Calu3 (cell line): Measurements from ENCODE around the gene ZNF804A. TPM values are rescaled to one million over a fixed set of nuclear protein-coding genes. Genes with fewer than 3 reads are reported as not detected.

ENCODE experiments used
- BruUV-seq: library from RNA; stranded (reverse); fragments of 400-500 nt; replicated peaks from 2 replicates; lab custom pipeline; 2021; lab: Mats Ljungman, UMichigan
- CTCF ChIA-PET: fragments of 300-600 bp; sonication (Branson Sonifier 250); formaldehyde crosslinking; loops from one replicate; lab custom pipeline; 2022; ENCODE audit warnings: antibody characterized with exemption; lab: Charles Lee
- DNase-seq: peaks from one replicate; pipeline ENCODE4 v3.0.0; 2022
- H3K27ac Mint-ChIP-seq: one replicate; pipeline ENCODE4 v1.8.0; 2022; ENCODE audit warnings: mixed read lengths; ENCODE audit not compliant: unreplicated experiment
- H3K27me3 Mint-ChIP-seq: one replicate; pipeline ENCODE4 v1.8.0; 2022; ENCODE audit warnings: mixed read lengths; ENCODE audit not compliant: unreplicated experiment
- H3K36me3 Mint-ChIP-seq: one replicate; pipeline ENCODE4 v1.8.0; 2022; ENCODE audit warnings: mild to moderate bottlenecking, moderate library complexity, mixed read lengths; ENCODE audit not compliant: insufficient read depth, unreplicated experiment
- H3K4me1 Mint-ChIP-seq: one replicate; pipeline ENCODE4 v1.8.0; 2022; ENCODE audit warnings: mild to moderate bottlenecking, low read depth, mixed read lengths; ENCODE audit not compliant: unreplicated experiment
- H3K4me3 Mint-ChIP-seq: one replicate; pipeline ENCODE4 v1.8.0; 2022; ENCODE audit warnings: mild to moderate bottlenecking, low read depth, moderate library complexity, mixed read lengths; ENCODE audit not compliant: unreplicated experiment
- H3K9me3 Mint-ChIP-seq: one replicate; pipeline ENCODE4 v1.8.0; 2022; ENCODE audit warnings: low read depth, mixed read lengths; ENCODE audit not compliant: unreplicated experiment
- CTCF ChIP-seq: fragments of 200-600 bp; IDR thresholded peaks from one replicate; pipeline ENCODE4 v1.8.0; 2022; ENCODE audit warnings: antibody characterized with exemption; ENCODE audit not compliant: unreplicated experiment
- intact Hi-C: fragments of 100-400 bp; cut with micrococcal nuclease; formaldehyde crosslinking; loops from one replicate; pipeline ENCODE4 v1.10.0; 2022; ENCODE audit not compliant: unreplicated experiment
- total RNA-seq: library from RNA; stranded (reverse); gene quantifications from 2 replicates; pipeline ENCODE4 v1.2.3, GENCODE V29; 2022

The ZNF804A gene
- total RNA-seq, 1 experiment from 2014 or later, result 0.09 TPM

GRCh38 chr2:184644685-184645084, 46.4 kb downstream of the ZNF804A start:
- intact Hi-C loops, result loop anchor here (10.0 kb wide), 2 partner anchors 320 to 630 kb away; no protein-coding TSS in a partner anchor
- no peak for TF ChIP-seq CTCF
- H3K27me3 Mint-ChIP-seq, result no peaks in the 10 kb centered on the region
- no peak overlapping the region for H3K4me3 Mint-ChIP-seq
- CTCF ChIA-PET, result no interaction called here
- peaks cover 25% of the 10 kb centered on the region for H3K4me1 Mint-ChIP-seq
- no peak for DNase-seq
- H3K27ac Mint-ChIP-seq, result no peak overlapping the region
- no TSS peak for BruUV-seq
- H3K36me3 Mint-ChIP-seq, result no peaks in the 10 kb centered on the region
- peaks cover 2% of the 10 kb centered on the region for H3K9me3 Mint-ChIP-seq

- peak overlapping the region; percentile 56 for H3K27ac Mint-ChIP-seq
- no TSS peak for BruUV-seq
- TF ChIP-seq CTCF, result no peak
- H3K4me3 Mint-ChIP-seq, result peak overlapping the region; percentile 46
- peaks cover 33% of the 10 kb centered on the region for H3K4me1 Mint-ChIP-seq
- H3K9me3 Mint-ChIP-seq, result peaks cover 4% of the 10 kb centered on the region
- H3K27me3 Mint-ChIP-seq, result no peaks in the 10 kb centered on the region
- DNase-seq, result peak; percentile 74
- intact Hi-C loops, result loop anchor here (10.0 kb wide), 2 partner anchors 319 to 629 kb away; no protein-coding TSS in a partner anchor
- H3K36me3 Mint-ChIP-seq, result no peaks in the 10 kb centered on the region
- CTCF ChIA-PET, result interaction anchor here (0.6 to 1.1 kb wide), 2 partner anchors 15 to 277 kb away, joined by 3 read pairs; no protein-coding TSS in a partner anchor
Observed at GRCh38 chr2:184646177-184646576, 47.8 kb downstream of the ZNF804A start.

GRCh38 chr2:184646593-184646992, 48.3 kb downstream of the ZNF804A start:
- Mint-ChIP-seq H3K36me3 (no peaks in the 10 kb centered on the region), H3K4me1 (peaks cover 33% of the 10 kb centered on the region), H3K9me3 (peaks cover 4% of the 10 kb centered on the region), H3K27me3 (no peaks in the 10 kb centered on the region), H3K27ac (no peak overlapping the region), H3K4me3 (peak overlapping the region; percentile 46)
- intact Hi-C loops, result loop anchor here (10.0 kb wide), 2 partner anchors 318 to 628 kb away; no protein-coding TSS in a partner anchor
- DNase-seq, result no peak
- no TSS peak for BruUV-seq
- CTCF ChIA-PET, result interaction anchor here (0.5 to 1.1 kb wide), 2 partner anchors 15 to 1684 kb away, joined by 3 read pairs; no protein-coding TSS in a partner anchor
- no peak for TF ChIP-seq CTCF

GRCh38 chr2:184654945-184655344, 56.6 kb downstream of the ZNF804A start:
- Mint-ChIP-seq H3K9me3 (peaks cover 4% of the 10 kb centered on the region), H3K4me1 (peaks cover 6% of the 10 kb centered on the region), H3K27me3 (no peaks in the 10 kb centered on the region), H3K27ac (no peak overlapping the region), H3K36me3 (no peaks in the 10 kb centered on the region), H3K4me3 (no peak overlapping the region)
- CTCF ChIA-PET, result no interaction called here
- DNase-seq, result no peak
- no TSS peak for BruUV-seq
- intact Hi-C loops, result no loop called here
- TF ChIP-seq CTCF, result no peak
